Testis (tissue), 3 donors: ENCODE results near the gene SPEF2. TPM values are rescaled to one million over a fixed set of nuclear protein-coding genes. Genes with fewer than 3 reads are reported as not detected.

Experiments used
- DNase-seq: peaks from one replicate; pipeline ENCODE4 v3.0.0-alpha.2; 2019
- H3K27ac ChIP-seq, 2 donors: fragments of 200-600 bp; sonication (generic); one replicate each; pipeline ENCODE4 v1.5.1; 2019
- H3K27me3 ChIP-seq: fragments of 200-600 bp; sonication (generic); one replicate; pipeline ENCODE4 v1.5.1; 2019
- H3K36me3 ChIP-seq: fragments of 200-600 bp; sonication (generic); one replicate; pipeline ENCODE4 v1.5.1; 2017; ENCODE audit warnings: low read depth; ENCODE audit errors: missing control alignments
- H3K4me1 ChIP-seq: fragments of 200-600 bp; sonication (generic); one replicate; pipeline ENCODE4 v1.5.1; 2019
- H3K4me3 ChIP-seq, 2 donors: fragments of 200-600 bp; sonication (generic); one replicate each; pipeline ENCODE4 v1.5.1; 2017 to 2019
- H3K9me3 ChIP-seq: fragments of 200-600 bp; sonication (generic); one replicate; pipeline ENCODE4 v1.5.1; 2017
- CTCF ChIP-seq, 3 experiments: fragments of 450-650 bp in 2 of 3; fragments of 200-600 bp in 1 of 3; sonication (generic) in 1 of 3; IDR thresholded peaks; one replicate each; pipeline ENCODE4 v1.5.1; 2016 to 2019; ENCODE audit warnings: antibody characterized with exemption in 3 of 3, mild to moderate bottlenecking in 2 of 3, moderate library complexity in 1 of 3
- POLR2A ChIP-seq: fragments of 450-650 bp; IDR thresholded peaks from one replicate; pipeline ENCODE4 v1.6.1; 2017; ENCODE audit warnings: antibody characterized with exemption, mild to moderate bottlenecking, moderate library complexity
- WGBS, 2 donors: methylation state at CpG; one replicate each; pipeline ENCODE4 v1.1.5; 2018; 5-methylcytosine and 5-hydroxymethylcytosine counted together
- intact Hi-C: fragments of 100-400 bp; cut with DNase I; formaldehyde crosslinking; loops from one replicate; pipeline ENCODE4 v1.15.1; 2023; ENCODE audit warnings: low total_unique reads
- polyA plus RNA-seq: library from polyadenylated mRNA; stranded (reverse); fragments of 350-450 nt; fragmentation: Illumina TruSeq; extraction: RNeasy Lipid Tissue Mini Kit (QIAGEN cat#74804); gene quantifications from one replicate; pipeline ENCODE4 v1.2.3, GENCODE V29; 2014; ENCODE audit warnings: low read depth, low replicate concordance; ENCODE audit not compliant: insufficient read depth
- total RNA-seq, 2 donors: library from RNA; depleted of rRNA; stranded (reverse); fragments of >200 nt; gene quantifications; one replicate each; pipeline ENCODE4 v1.2.3, GENCODE V29; 2016

Gene SPEF2
- total and polyA plus RNA-seq, 3 donors from 2014 or later, result 15.9 to 22.7 (median 17.8) TPM

- no peaks in the 10 kb centered on the region for H3K36me3 ChIP-seq
- intact Hi-C loops, result no loop called here
- H3K27me3 ChIP-seq, result no peaks in the 10 kb centered on the region
- H3K4me3 ChIP-seq, result no peak overlapping the region
- no peak for TF ChIP-seq CTCF (IDR thresholded peaks at IDR 0.05)
- no peak for TF ChIP-seq POLR2A
- WGBS, 2 donors, result 45 to 63% methylated on average over 2 of the region's 2 CpGs
- H3K4me1 ChIP-seq, result no peaks in the 10 kb centered on the region
- H3K27ac ChIP-seq, result no peak overlapping the region
- DNase-seq, result no peak
- no peaks in the 10 kb centered on the region for H3K9me3 ChIP-seq
Observed at GRCh38 chr5:35771839-35772238, 154.2 kb downstream of the SPEF2 start.

GRCh38 chr5:35773967-35774366, 156.3 kb downstream of the SPEF2 start:
- H3K9me3 ChIP-seq, result no peaks in the 10 kb centered on the region
- WGBS, 2 donors, result 90 to 92% methylated on average over 6 of the region's 6 CpGs
- intact Hi-C loops, result no loop called here
- H3K27ac ChIP-seq, result no peak overlapping the region
- H3K4me1 ChIP-seq, result no peaks in the 10 kb centered on the region
- no peaks in the 10 kb centered on the region for H3K27me3 ChIP-seq
- no peak for DNase-seq
- TF ChIP-seq POLR2A (no peak), CTCF (IDR thresholded peaks at IDR 0.05) (no peak)
- no peak overlapping the region for H3K4me3 ChIP-seq
- no peaks in the 10 kb centered on the region for H3K36me3 ChIP-seq

- no peaks in the 10 kb centered on the region for H3K36me3 ChIP-seq
- H3K27me3 ChIP-seq, result no peaks in the 10 kb centered on the region
- no peak for DNase-seq
- TF ChIP-seq CTCF (IDR thresholded peaks at IDR 0.05), result no peak
- no peak for TF ChIP-seq POLR2A
- no peak overlapping the region for H3K4me3 ChIP-seq
- no peak overlapping the region for H3K27ac ChIP-seq
- H3K4me1 ChIP-seq, result no peaks in the 10 kb centered on the region
- no peaks in the 10 kb centered on the region for H3K9me3 ChIP-seq
- intact Hi-C loops, result loop anchor here (5.0 kb wide), 1 partner anchor 151 kb away; no protein-coding TSS in a partner anchor
Observed at GRCh38 chr5:35776757-35777156, 159.1 kb downstream of the SPEF2 start.

GRCh38 chr5:35777358-35778087, 159.9 kb downstream of the SPEF2 start:
- Histone ChIP-seq H3K36me3 (no peaks in the 10 kb centered on the region), H3K4me3 (no peak overlapping the region), H3K27ac (no peak overlapping the region), H3K27me3 (no peaks in the 10 kb centered on the region), H3K4me1 (no peaks in the 10 kb centered on the region), H3K9me3 (no peaks in the 10 kb centered on the region)
- intact Hi-C loops, result loop anchor here (5.0 kb wide), 1 partner anchor 150 kb away; no protein-coding TSS in a partner anchor
- peak; percentile 94 for DNase-seq
- WGBS, 2 donors, result 36 to 38% methylated on average over 9 of the region's 9 CpGs
- TF ChIP-seq CTCF (IDR thresholded peaks at IDR 0.05) (peak; percentile 40 to 69 (median 51)), POLR2A (no peak)
